HTERT RPE-1 (cell line): Measurements from ENCODE around the gene CAMK2D.

Experiments
- in situ Hi-C: fragments of 300-500 bp; cut with MboI; formaldehyde crosslinking; loops from 4 replicates; pipeline ENCODE4 v1.14.3; 2020; ENCODE audit warnings: low sequenced_read_pairs

The CAMK2D gene

GRCh38 chr4:113407409-113407808, 354.1 kb downstream of the CAMK2D start:
- in situ Hi-C loops = no loop called here

GRCh38 chr4:113406723-113407016, 354.9 kb downstream of the CAMK2D start:
- in situ Hi-C loops = no loop called here

GRCh38 chr4:113405874-113406722, 355.4 kb downstream of the CAMK2D start:
- in situ Hi-C loops = no loop called here

GRCh38 chr4:113404841-113405240, 356.7 kb downstream of the CAMK2D start:
- in situ Hi-C loops = no loop called here

GRCh38 chr4:113404167-113404571, 357.4 kb downstream of the CAMK2D start:
- in situ Hi-C loops = no loop called here
